H9 (cell line): ENCODE measurements around the gene E4F1. TPM values are rescaled to one million over a fixed set of nuclear protein-coding genes. Genes with fewer than 3 reads are reported as not detected.

Experiments
- DNase-seq: peaks from one replicate; pipeline ENCODE4 v3.0.0-alpha.2; 2017
- H2AFZ ChIP-seq: one replicate; pipeline ENCODE4 v1.6.1; 2013; ENCODE audit warnings: mild to moderate bottlenecking, low read length, control low read depth, moderate library complexity
- H2AK5ac ChIP-seq: 2 replicates; pipeline ENCODE4 v1.6.1; 2013; ENCODE audit warnings: low read length, control low read depth, mixed read lengths; ENCODE audit not compliant: insufficient read length
- H2BK120ac ChIP-seq: one replicate; pipeline ENCODE4 v1.6.1; 2013; ENCODE audit warnings: low read depth, mild to moderate bottlenecking, low read length, control low read depth, inconsistent platforms; ENCODE audit not compliant: poor library complexity, severe bottlenecking
- H2BK12ac ChIP-seq: 2 replicates; pipeline ENCODE4 v1.6.1; 2013; ENCODE audit warnings: low read length, control low read depth, mixed read lengths, low read depth; ENCODE audit not compliant: insufficient read length
- H2BK15ac ChIP-seq: 2 replicates; pipeline ENCODE4 v1.6.1; 2013; ENCODE audit warnings: low read depth, low read length, control low read depth
- H2BK20ac ChIP-seq: one replicate; pipeline ENCODE4 v1.6.1; 2013; ENCODE audit warnings: low read depth, mild to moderate bottlenecking, low read length, control low read depth, inconsistent platforms; ENCODE audit not compliant: poor library complexity, severe bottlenecking
- H2BK5ac ChIP-seq: 2 replicates; pipeline ENCODE4 v1.6.1; 2013; ENCODE audit warnings: low read length, control low read depth, mixed read lengths; ENCODE audit not compliant: insufficient read length
- H3K14ac ChIP-seq: 2 replicates; pipeline ENCODE4 v1.6.1; 2013; ENCODE audit warnings: low read length, control low read depth; ENCODE audit not compliant: insufficient read depth
- H3K18ac ChIP-seq: 2 replicates; pipeline ENCODE4 v1.6.1; 2013; ENCODE audit warnings: low read depth, mild to moderate bottlenecking, mixed read lengths, low read length, control low read depth; ENCODE audit not compliant: insufficient read length
- H3K23ac ChIP-seq: 2 replicates; pipeline ENCODE4 v1.6.1; 2013; ENCODE audit warnings: low read length, control low read depth, mixed read lengths, low read depth; ENCODE audit not compliant: insufficient read length
- H3K23me2 ChIP-seq: 2 replicates; pipeline ENCODE4 v1.6.1; 2013; ENCODE audit warnings: low read depth, mild to moderate bottlenecking, mixed read lengths, low read length, control low read depth; ENCODE audit not compliant: insufficient read length, poor library complexity, severe bottlenecking
- H3K27ac ChIP-seq: 2 replicates; pipeline ENCODE4 v1.5.1; 2013; ENCODE audit warnings: low read length, control low read depth, mixed read lengths, low read depth; ENCODE audit not compliant: insufficient read length
- H3K27me3 ChIP-seq: 2 replicates; pipeline ENCODE4 v1.6.1; 2013; ENCODE audit warnings: low read length, control low read depth, inconsistent platforms; ENCODE audit not compliant: insufficient read depth
- H3K4ac ChIP-seq: 2 replicates; pipeline ENCODE4 v1.6.1; 2013; ENCODE audit warnings: low read depth, mild to moderate bottlenecking, control low read depth, inconsistent platforms, low read length, moderate library complexity
- H3K4me1 ChIP-seq: 2 replicates; pipeline ENCODE4 v1.6.1; 2013; ENCODE audit warnings: low read length, control low read depth, inconsistent platforms; ENCODE audit not compliant: insufficient read depth
- H3K4me2 ChIP-seq: 2 replicates; pipeline ENCODE4 v1.6.1; 2013; ENCODE audit warnings: low read length, control low read depth, mixed read lengths; ENCODE audit not compliant: insufficient read length, insufficient read depth
- H3K56ac ChIP-seq: 2 replicates; pipeline ENCODE4 v1.6.1; 2013; ENCODE audit warnings: low read depth, mild to moderate bottlenecking, mixed read lengths, low read length, control low read depth; ENCODE audit not compliant: insufficient read length
- H3K79me1 ChIP-seq: 2 replicates; pipeline ENCODE4 v1.6.1; 2013; ENCODE audit warnings: low read depth, mild to moderate bottlenecking, moderate library complexity, low read length, control low read depth, inconsistent platforms; ENCODE audit not compliant: insufficient read depth, poor library complexity, severe bottlenecking
- H3K79me2 ChIP-seq: 2 replicates; pipeline ENCODE4 v1.6.1; 2013; ENCODE audit warnings: low read length, control low read depth, inconsistent platforms; ENCODE audit not compliant: insufficient read depth
- H3K9ac ChIP-seq: 2 replicates; pipeline ENCODE4 v1.6.1; 2013; ENCODE audit warnings: low read length, control low read depth, mixed read lengths; ENCODE audit not compliant: insufficient read length; ENCODE audit errors: extremely low read depth
- H3K9me3 ChIP-seq: one replicate; pipeline ENCODE4 v1.6.1; 2013; ENCODE audit warnings: low read depth, low read length, inconsistent platforms; ENCODE audit not compliant: control insufficient read depth
- H3T11ph ChIP-seq: one replicate; pipeline ENCODE4 v1.6.1; 2013; ENCODE audit warnings: mild to moderate bottlenecking, low read length, control low read depth, inconsistent platforms
- H4K20me1 ChIP-seq: one replicate; pipeline ENCODE4 v1.6.1; 2013; ENCODE audit not compliant: control insufficient read depth, insufficient read length, insufficient read depth
- H4K5ac ChIP-seq: 2 replicates; pipeline ENCODE4 v1.6.1; 2013; ENCODE audit warnings: low read depth, mild to moderate bottlenecking, mixed read lengths, low read length, control low read depth; ENCODE audit not compliant: insufficient read length
- H4K8ac ChIP-seq: replicated peaks from 2 replicates; pipeline ENCODE4 v1.6.1; 2013; ENCODE audit warnings: low read length, control low read depth, mixed read lengths, low read depth; ENCODE audit not compliant: insufficient read length
- H4K91ac ChIP-seq: 2 replicates; pipeline ENCODE4 v1.6.1; 2013; ENCODE audit warnings: low read depth, mild to moderate bottlenecking, moderate library complexity, mixed read lengths, low read length, control low read depth; ENCODE audit not compliant: insufficient read length
- H3K27ac Mint-ChIP-seq, 3 experiments: 2 replicates in 2 of 3; 3 replicates in 1 of 3; pipeline ENCODE4 v1.8.0; 2020 to 2021; ENCODE audit warnings: mixed read lengths in 3 of 3, mild to moderate bottlenecking in 1 of 3, moderate library complexity in 1 of 3
- H3K27me3 Mint-ChIP-seq: 2 replicates; pipeline ENCODE4 v1.8.0; 2021; ENCODE audit warnings: low read depth, mild to moderate bottlenecking, moderate library complexity, mixed read lengths
- H3K36me3 Mint-ChIP-seq, 3 experiments: 2 replicates in 2 of 3; 3 replicates in 1 of 3; pipeline ENCODE4 v1.8.0; 2020 to 2021; ENCODE audit warnings: low read depth in 3 of 3, mixed read lengths in 3 of 3; ENCODE audit not compliant: insufficient read depth in 1 of 3
- H3K4me1 Mint-ChIP-seq, 2 experiments: 2 replicates each; pipeline ENCODE4 v1.8.0; 2020; ENCODE audit warnings: mixed read lengths in 2 of 2
- H3K4me3 Mint-ChIP-seq, 2 experiments: 2 replicates in 1 of 2; 3 replicates in 1 of 2; pipeline ENCODE4 v1.8.0; 2020 to 2021; ENCODE audit warnings: mild to moderate bottlenecking in 2 of 2, mixed read lengths in 2 of 2, moderate library complexity in 1 of 2
- H3K9me3 Mint-ChIP-seq, 2 experiments: 2 replicates in 1 of 2; 3 replicates in 1 of 2; pipeline ENCODE4 v1.8.0; 2020; ENCODE audit warnings: mild to moderate bottlenecking in 2 of 2, mixed read lengths in 2 of 2, moderate library complexity in 1 of 2
- WGBS: extraction: QIAGEN DNeasy Blood & Tissue Kit; methylation state at CpG from one replicate; pipeline ENCODE4 v1.1.7; 2013; ENCODE audit warnings: missing lambda C conversion rate, low lambda C conversion rate, mixed read lengths; ENCODE audit not compliant: insufficient read length; ENCODE audit errors: extremely low coverage; 5-methylcytosine and 5-hydroxymethylcytosine counted together
- total RNA-seq: library from RNA; stranded (reverse); gene quantifications from 2 replicates; pipeline ENCODE4 v1.2.1, GENCODE V29; 2021
- TF ChIP-seq, protein P1 (sequence below): fragments of 200-600 bp; sonication (generic); conservative IDR thresholded peaks from 3 replicates; pipeline ENCODE4 v1.8.0; 2021; ENCODE audit warnings: antibody characterized with exemption, mild to moderate bottlenecking

The E4F1 gene
- total RNA-seq, 1 experiment from 2014 or later: 35.9 TPM

DNA sequence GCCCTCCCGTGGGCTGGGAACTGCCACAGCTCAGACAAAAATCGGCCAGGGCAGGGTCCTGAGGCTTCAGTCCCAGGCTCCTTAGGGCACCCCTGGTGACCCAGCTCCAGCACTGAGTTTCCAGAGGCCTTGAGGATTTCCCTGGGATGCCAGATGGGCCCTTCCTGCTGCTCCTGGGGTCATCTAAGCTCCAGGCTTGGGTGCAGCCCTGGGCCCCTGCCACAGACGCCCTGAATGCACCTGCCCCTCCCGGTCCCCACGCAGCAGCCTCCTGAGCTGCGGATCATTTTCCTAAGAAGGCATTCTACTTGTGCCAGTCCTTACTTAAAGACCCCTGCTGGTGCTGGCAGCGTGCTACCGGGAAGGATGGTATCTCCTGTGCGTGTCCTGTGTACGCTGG is 50.5 kb downstream of the E4F1 start:
- no peak for DNase-seq
- Mint-ChIP-seq H3K4me1 (peaks cover 12 to 22% of the 10 kb centered on the region in 2 experiments), H3K36me3 (peaks cover 0 to 7% (median 3%) of the 10 kb centered on the region in 3 experiments; a peak in 3 of 7 replicates), H3K9me3 (no peaks in the 10 kb centered on the region), H3K27me3 (peaks cover 6% of the 10 kb centered on the region; the same call in 1 of the 2 replicates), H3K4me3 (no peak overlapping the region), H3K27ac (no peak overlapping the region)
- no peak overlapping the region for H2BK15ac ChIP-seq
- H2BK120ac ChIP-seq: no peak overlapping the region
- WGBS: no CpG with 5 or more reads among the region's 10 CpGs
- H3K23me2 ChIP-seq: no peaks in the 10 kb centered on the region
- H4K91ac ChIP-seq: no peak overlapping the region
- TF ChIP-seq, protein P1, sequence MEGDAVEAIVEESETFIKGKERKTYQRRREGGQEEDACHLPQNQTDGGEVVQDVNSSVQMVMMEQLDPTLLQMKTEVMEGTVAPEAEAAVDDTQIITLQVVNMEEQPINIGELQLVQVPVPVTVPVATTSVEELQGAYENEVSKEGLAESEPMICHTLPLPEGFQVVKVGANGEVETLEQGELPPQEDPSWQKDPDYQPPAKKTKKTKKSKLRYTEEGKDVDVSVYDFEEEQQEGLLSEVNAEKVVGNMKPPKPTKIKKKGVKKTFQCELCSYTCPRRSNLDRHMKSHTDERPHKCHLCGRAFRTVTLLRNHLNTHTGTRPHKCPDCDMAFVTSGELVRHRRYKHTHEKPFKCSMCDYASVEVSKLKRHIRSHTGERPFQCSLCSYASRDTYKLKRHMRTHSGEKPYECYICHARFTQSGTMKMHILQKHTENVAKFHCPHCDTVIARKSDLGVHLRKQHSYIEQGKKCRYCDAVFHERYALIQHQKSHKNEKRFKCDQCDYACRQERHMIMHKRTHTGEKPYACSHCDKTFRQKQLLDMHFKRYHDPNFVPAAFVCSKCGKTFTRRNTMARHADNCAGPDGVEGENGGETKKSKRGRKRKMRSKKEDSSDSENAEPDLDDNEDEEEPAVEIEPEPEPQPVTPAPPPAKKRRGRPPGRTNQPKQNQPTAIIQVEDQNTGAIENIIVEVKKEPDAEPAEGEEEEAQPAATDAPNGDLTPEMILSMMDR: no peak
- H3T11ph ChIP-seq: no peak overlapping the region
- H3K23ac ChIP-seq: no peak overlapping the region
- no peak overlapping the region for H4K5ac ChIP-seq
- no peaks in the 10 kb centered on the region for H3K79me1 ChIP-seq
- no peak overlapping the region for H4K8ac ChIP-seq
- no peak overlapping the region for H2BK20ac ChIP-seq
- H3K4me2 ChIP-seq: no peak overlapping the region
- no peak overlapping the region for H3K4ac ChIP-seq
- H2AFZ ChIP-seq: no peak overlapping the region
- no peak overlapping the region for H3K27ac ChIP-seq
- H2BK5ac ChIP-seq: no peak overlapping the region
- H3K18ac ChIP-seq: no peak overlapping the region
- H3K56ac ChIP-seq: no peak overlapping the region
- no peaks in the 10 kb centered on the region for H3K27me3 ChIP-seq
- no peak overlapping the region for H2AK5ac ChIP-seq
- H3K79me2 ChIP-seq: no peaks in the 10 kb centered on the region
- H3K14ac ChIP-seq: no peak overlapping the region
- H3K9ac ChIP-seq: no peak overlapping the region
- no peaks in the 10 kb centered on the region for H3K4me1 ChIP-seq
- H4K20me1 ChIP-seq: no peaks in the 10 kb centered on the region
- H3K9me3 ChIP-seq: no peaks in the 10 kb centered on the region
- no peak overlapping the region for H2BK12ac ChIP-seq
